ENCODE results near the gene THSD4. TPM values are rescaled to one million over a fixed set of nuclear protein-coding genes. Genes with fewer than 3 reads are reported as not detected.

Gene THSD4
- total and polyA plus RNA-seq, 5 donors from 2014 or later = not detected

GRCh38 chr15:71250936-71251583 lies 135.8 kb downstream of the THSD4 start:
- H3K4me1 ChIP-seq (ENCODE audit: control insufficient read depth, insufficient read depth, low read length, poor library complexity, severe bottlenecking) = no peaks in the 10 kb centered on the region
- DNase-seq = no peak
- H3K27ac Mint-ChIP-seq = no peak overlapping the region
- no peaks in the 10 kb centered on the region for H3K36me3 Mint-ChIP-seq
- H3K9me3 Mint-ChIP-seq = peaks cover 0 to 2% (median 0%) of the 10 kb centered on the region in 7 donors
- no peaks in the 10 kb centered on the region for H3K36me3 ChIP-seq (ENCODE audit: control insufficient read depth, insufficient read depth, low read length)
- no peak overlapping the region for H3K4me3 ChIP-seq (ENCODE audit: low read depth, low read length)
- no peak overlapping the region for H3K4me3 Mint-ChIP-seq
- no peaks in the 10 kb centered on the region for H3K27me3 ChIP-seq (ENCODE audit: control insufficient read depth, insufficient read depth, low read length)
- H3K9me3 ChIP-seq (ENCODE audit: control insufficient read depth in 2 of 2, low read length in 2 of 2) = no peaks in the 10 kb centered on the region
- H3K27me3 Mint-ChIP-seq = no peaks in the 10 kb centered on the region
- no peak for ATAC-seq (ENCODE audit: low read depth in 2 of 2)
- H3K27ac ChIP-seq (ENCODE audit: insufficient read depth, low read length, poor library complexity, severe bottlenecking) = no peak overlapping the region
- H3K4me1 Mint-ChIP-seq = no peaks in the 10 kb centered on the region

GRCh38 chr15:71251584-71252043 lies 136.3 kb downstream of the THSD4 start:
- Mint-ChIP-seq H3K27ac (no peak overlapping the region), H3K4me1 (no peaks in the 10 kb centered on the region), H3K9me3 (peaks cover 0 to 2% (median 0%) of the 10 kb centered on the region in 7 donors), H3K36me3 (no peaks in the 10 kb centered on the region), H3K4me3 (no peak overlapping the region), H3K27me3 (no peaks in the 10 kb centered on the region)
- ATAC-seq (ENCODE audit: low read depth in 2 of 2) (no peak), DNase-seq (no peak)
- H3K4me3 ChIP-seq (ENCODE audit: low read depth, low read length) = no peak overlapping the region
- H3K36me3 ChIP-seq (ENCODE audit: control insufficient read depth, insufficient read depth, low read length) = no peaks in the 10 kb centered on the region
- no peaks in the 10 kb centered on the region for H3K27me3 ChIP-seq (ENCODE audit: control insufficient read depth, insufficient read depth, low read length)
- H3K4me1 ChIP-seq (ENCODE audit: control insufficient read depth, insufficient read depth, low read length, poor library complexity, severe bottlenecking) = no peaks in the 10 kb centered on the region
- H3K9me3 ChIP-seq (ENCODE audit: control insufficient read depth in 2 of 2, low read length in 2 of 2) = no peaks in the 10 kb centered on the region
- no peak overlapping the region for H3K27ac ChIP-seq (ENCODE audit: insufficient read depth, low read length, poor library complexity, severe bottlenecking)

- DNase-seq = no peak
- H3K9me3 ChIP-seq (ENCODE audit: control insufficient read depth in 2 of 2, low read length in 2 of 2) = no peaks in the 10 kb centered on the region
- no peaks in the 10 kb centered on the region for H3K27me3 Mint-ChIP-seq
- H3K4me1 Mint-ChIP-seq = no peaks in the 10 kb centered on the region
- H3K27me3 ChIP-seq (ENCODE audit: control insufficient read depth, insufficient read depth, low read length) = no peaks in the 10 kb centered on the region
- no peaks in the 10 kb centered on the region for H3K36me3 Mint-ChIP-seq
- H3K27ac Mint-ChIP-seq = no peak overlapping the region
- H3K4me1 ChIP-seq (ENCODE audit: control insufficient read depth, insufficient read depth, low read length, poor library complexity, severe bottlenecking) = no peaks in the 10 kb centered on the region
- no peak for ATAC-seq (ENCODE audit: low read depth in 2 of 2)
- no peaks in the 10 kb centered on the region for H3K36me3 ChIP-seq (ENCODE audit: control insufficient read depth, insufficient read depth, low read length)
- H3K4me3 ChIP-seq (ENCODE audit: low read depth, low read length) = no peak overlapping the region
- H3K27ac ChIP-seq (ENCODE audit: insufficient read depth, low read length, poor library complexity, severe bottlenecking) = no peak overlapping the region
- peaks cover 0 to 2% (median 0%) of the 10 kb centered on the region in 7 donors for H3K9me3 Mint-ChIP-seq
- no peak overlapping the region for H3K4me3 Mint-ChIP-seq
Observed at GRCh38 chr15:71252044-71252739, 136.9 kb downstream of the THSD4 start.

- Histone ChIP-seq H3K27ac (ENCODE audit: insufficient read depth, low read length, poor library complexity, severe bottlenecking) (no peak overlapping the region), H3K36me3 (ENCODE audit: control insufficient read depth, insufficient read depth, low read length) (no peaks in the 10 kb centered on the region), H3K9me3 (ENCODE audit: control insufficient read depth in 2 of 2, low read length in 2 of 2) (no peaks in the 10 kb centered on the region), H3K4me3 (ENCODE audit: low read depth, low read length) (no peak overlapping the region), H3K27me3 (ENCODE audit: control insufficient read depth, insufficient read depth, low read length) (no peaks in the 10 kb centered on the region), H3K4me1 (ENCODE audit: control insufficient read depth, insufficient read depth, low read length, poor library complexity, severe bottlenecking) (no peaks in the 10 kb centered on the region)
- Mint-ChIP-seq H3K27ac (no peak overlapping the region), H3K27me3 (no peaks in the 10 kb centered on the region), H3K36me3 (no peaks in the 10 kb centered on the region), H3K4me3 (no peak overlapping the region), H3K4me1 (no peaks in the 10 kb centered on the region), H3K9me3 (peaks cover 0 to 2% (median 0%) of the 10 kb centered on the region in 7 donors)
- DNase-seq = no peak
- ATAC-seq (ENCODE audit: low read depth in 2 of 2) = no peak
Observed at GRCh38 chr15:71252740-71253047, 137.4 kb downstream of the THSD4 start.

- no peak overlapping the region for H3K27ac ChIP-seq (ENCODE audit: insufficient read depth, low read length, poor library complexity, severe bottlenecking)
- Mint-ChIP-seq H3K4me1 (no peaks in the 10 kb centered on the region), H3K36me3 (no peaks in the 10 kb centered on the region), H3K9me3 (peaks cover 0 to 2% (median 0%) of the 10 kb centered on the region in 7 donors), H3K27me3 (no peaks in the 10 kb centered on the region), H3K27ac (no peak overlapping the region), H3K4me3 (no peak overlapping the region)
- no peaks in the 10 kb centered on the region for H3K27me3 ChIP-seq (ENCODE audit: control insufficient read depth, insufficient read depth, low read length)
- DNase-seq (no peak), ATAC-seq (ENCODE audit: low read depth in 2 of 2) (no peak)
- no peaks in the 10 kb centered on the region for H3K4me1 ChIP-seq (ENCODE audit: control insufficient read depth, insufficient read depth, low read length, poor library complexity, severe bottlenecking)
- no peaks in the 10 kb centered on the region for H3K9me3 ChIP-seq (ENCODE audit: control insufficient read depth in 2 of 2, low read length in 2 of 2)
- no peak overlapping the region for H3K4me3 ChIP-seq (ENCODE audit: low read depth, low read length)
- H3K36me3 ChIP-seq (ENCODE audit: control insufficient read depth, insufficient read depth, low read length) = no peaks in the 10 kb centered on the region
Observed at GRCh38 chr15:71254491-71254890, 139.2 kb downstream of the THSD4 start.

DNA sequence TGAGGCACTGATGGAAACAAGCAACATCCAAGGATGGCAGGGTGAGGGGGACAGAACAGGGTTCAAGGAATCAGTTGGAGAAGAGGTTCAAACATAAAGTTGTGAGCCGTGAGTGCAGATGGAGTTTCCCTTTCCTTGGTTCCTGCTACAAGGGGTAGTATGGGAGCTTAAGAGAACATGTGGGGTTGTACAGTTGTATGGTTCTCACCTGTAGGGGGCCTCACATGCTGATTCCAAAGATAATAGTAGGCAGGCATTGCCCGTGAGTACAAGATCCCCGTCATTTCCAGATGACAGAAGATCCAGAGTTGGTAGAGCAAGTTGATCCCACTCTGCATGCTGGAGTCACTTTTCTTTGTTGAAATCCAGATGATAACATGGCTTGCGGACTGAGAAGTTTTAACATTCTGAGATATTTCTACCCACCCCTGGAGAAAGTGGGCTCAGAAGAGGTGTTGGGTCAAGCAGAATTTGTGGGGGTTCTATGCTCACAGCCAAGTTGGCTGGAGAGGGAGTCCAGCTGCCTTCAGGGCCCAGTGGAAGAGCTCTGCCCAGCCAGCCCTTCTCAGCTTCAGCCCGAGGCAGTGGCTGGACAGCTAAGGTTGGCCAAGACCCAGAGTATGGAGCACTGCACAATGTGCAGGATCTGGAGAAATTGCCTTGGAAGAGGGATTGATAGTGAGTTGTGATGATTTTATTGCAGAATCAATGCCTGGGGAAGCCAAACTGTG lies 141.8 kb downstream of the THSD4 start:
- ATAC-seq (ENCODE audit: low read depth in 2 of 2) (no peak), DNase-seq (no peak)
- H3K27me3 ChIP-seq (ENCODE audit: control insufficient read depth, insufficient read depth, low read length) = no peaks in the 10 kb centered on the region
- H3K4me1 ChIP-seq (ENCODE audit: control insufficient read depth, insufficient read depth, low read length, poor library complexity, severe bottlenecking) = no peaks in the 10 kb centered on the region
- no peak overlapping the region for H3K4me3 ChIP-seq (ENCODE audit: low read depth, low read length)
- Mint-ChIP-seq H3K27ac (no peak overlapping the region), H3K36me3 (no peaks in the 10 kb centered on the region), H3K9me3 (peaks cover 0 to 2% (median 0%) of the 10 kb centered on the region in 7 donors), H3K27me3 (no peaks in the 10 kb centered on the region), H3K4me3 (no peak overlapping the region), H3K4me1 (no peaks in the 10 kb centered on the region)
- no peaks in the 10 kb centered on the region for H3K36me3 ChIP-seq (ENCODE audit: control insufficient read depth, insufficient read depth, low read length)
- no peaks in the 10 kb centered on the region for H3K9me3 ChIP-seq (ENCODE audit: control insufficient read depth in 2 of 2, low read length in 2 of 2)
- H3K27ac ChIP-seq (ENCODE audit: insufficient read depth, low read length, poor library complexity, severe bottlenecking) = no peak overlapping the region

DNA sequence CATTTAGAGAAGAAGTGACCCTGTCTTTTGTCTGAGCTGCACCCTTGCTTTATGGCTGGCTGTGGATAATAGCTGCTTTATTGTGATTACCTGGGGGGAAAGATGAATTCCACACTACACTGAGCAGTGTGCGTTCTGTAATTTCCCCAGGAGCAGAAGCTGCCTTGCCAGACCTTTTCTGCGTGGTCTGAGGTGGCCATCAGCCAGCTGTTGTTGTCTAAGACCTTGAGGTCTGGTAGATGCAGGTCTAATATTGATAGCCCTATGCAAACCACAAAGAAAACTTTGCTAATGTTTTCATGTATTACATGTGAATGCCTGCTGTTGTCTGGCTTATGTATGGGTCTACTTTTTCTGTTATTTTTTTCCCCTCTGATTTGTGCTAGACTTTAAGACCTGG lies 144.6 kb downstream of the THSD4 start:
- H3K36me3 Mint-ChIP-seq = no peaks in the 10 kb centered on the region

More for the DNA sequence above, 144.6 kb downstream of the THSD4 start:
- H3K27me3 Mint-ChIP-seq = no peaks in the 10 kb centered on the region
- no peak overlapping the region for H3K4me3 Mint-ChIP-seq
- H3K27ac Mint-ChIP-seq = no peak overlapping the region
- ATAC-seq (ENCODE audit: low read depth in 2 of 2) = no peak
- no peaks in the 10 kb centered on the region for H3K4me1 ChIP-seq (ENCODE audit: control insufficient read depth, insufficient read depth, low read length, poor library complexity, severe bottlenecking)
- H3K27ac ChIP-seq (ENCODE audit: insufficient read depth, low read length, poor library complexity, severe bottlenecking) = no peak overlapping the region
- no peaks in the 10 kb centered on the region for H3K27me3 ChIP-seq (ENCODE audit: control insufficient read depth, insufficient read depth, low read length)
- no peak for DNase-seq
- H3K36me3 ChIP-seq (ENCODE audit: control insufficient read depth, insufficient read depth, low read length) = no peaks in the 10 kb centered on the region
- no peaks in the 10 kb centered on the region for H3K9me3 ChIP-seq (ENCODE audit: control insufficient read depth in 2 of 2, low read length in 2 of 2)
- H3K4me3 ChIP-seq (ENCODE audit: low read depth, low read length) = no peak overlapping the region
- no peaks in the 10 kb centered on the region for H3K4me1 Mint-ChIP-seq
- H3K9me3 Mint-ChIP-seq = peaks cover 0 to 8% (median 0%) of the 10 kb centered on the region in 7 donors
